Kidney (tissue), 14 donors: ENCODE measurements around the gene CACTIN. TPM values are rescaled to one million over a fixed set of nuclear protein-coding genes. Genes with fewer than 3 reads are reported as not detected.

Experiments
- DNase-seq, 5 donors: peaks; one replicate each; pipeline ENCODE4 v3.0.0-alpha.2; 2013 to 2020
- FAIRE-seq: peaks from 2 replicates; lab custom pipeline; 2012; peaks lifted over from hg19 to GRCh38; lab: Jason Lieb, UNC
- H3K27ac ChIP-seq, 2 donors: one replicate each; pipeline ENCODE4 v1.7.0; 2013; ENCODE audit warnings: low read depth in 2 of 2, low read length in 2 of 2, inconsistent platforms in 1 of 2
- H3K27me3 ChIP-seq: one replicate; pipeline ENCODE4 v1.7.1; 2013; ENCODE audit warnings: low read length, inconsistent platforms; ENCODE audit not compliant: control insufficient read depth, insufficient read depth
- H3K36me3 ChIP-seq, 3 donors: one replicate each; pipeline versions ENCODE4 v1.7.0 to v1.7.1; 2013; ENCODE audit warnings: low read length in 3 of 3, control low read depth in 1 of 3, inconsistent platforms in 1 of 3; ENCODE audit not compliant: insufficient read depth in 3 of 3, control insufficient read depth in 2 of 3
- H3K4me1 ChIP-seq, 3 donors: one replicate each; pipeline versions ENCODE4 v1.7.0 to v1.7.1; 2013; ENCODE audit warnings: low read length in 3 of 3, inconsistent platforms in 1 of 3, low read depth in 1 of 3; ENCODE audit not compliant: control insufficient read depth in 2 of 3, insufficient read depth in 2 of 3
- H3K4me3 ChIP-seq, 3 donors: one replicate each; pipeline versions ENCODE4 v1.7.0 to v1.8.1; 2013; ENCODE audit warnings: low read length in 3 of 3, control low read depth in 1 of 3, inconsistent platforms in 1 of 3
- H3K9ac ChIP-seq, 3 donors: one replicate each; pipeline versions ENCODE4 v1.7.0 to v1.7.1; 2013; ENCODE audit warnings: low read length in 3 of 3, control low read depth in 1 of 3, inconsistent platforms in 1 of 3
- H3K9me3 ChIP-seq, 3 donors: one replicate each; pipeline versions ENCODE4 v1.7.0 to v1.7.1; 2013; ENCODE audit warnings: low read length in 3 of 3, control low read depth in 1 of 3, inconsistent platforms in 1 of 3; ENCODE audit not compliant: control insufficient read depth in 2 of 3, insufficient read depth in 1 of 3
- intact Hi-C: fragments of 100-400 bp; cut with DNase I; formaldehyde crosslinking; loops from one replicate; pipeline ENCODE4 v1.11.1; 2022
- polyA plus RNA-seq: library from polyadenylated mRNA; stranded (reverse); fragments of 350-450 nt; fragmentation: Illumina TruSeq; extraction: RNeasy Lipid Tissue Mini Kit (QIAGEN cat#74804); gene quantifications from one replicate; pipeline ENCODE4 v1.2.3, GENCODE V29; 2014; ENCODE audit warnings: low read depth, low replicate concordance; ENCODE audit not compliant: insufficient read depth
- total RNA-seq: library from RNA; stranded (reverse); fragmentation: NEBNext Ultra II Directional; extraction: Animal tissue kit (Norgen Biotek cat#: 25700); gene quantifications from one replicate; pipeline ENCODE4 v1.2.1, GENCODE V29; 2021
- TF ChIP-seq, protein P1 (sequence below): IDR thresholded peaks from 3 replicates; pipeline ENCODE4 v1.5.1; 2012; ENCODE audit warnings: mild to moderate bottlenecking, moderate library complexity, borderline replicate concordance; ENCODE audit not compliant: insufficient read depth; ENCODE audit errors: extremely low read depth
- donor health status: control.
- donor health status: control.
- donor health status: control.
- donor health status: control.
- donor health status: control.
- donor health status: DM: yes; HTN: yes; CAD: no.
- donor health status: Normal renal cell carcinoma (clear cell type).

Gene CACTIN
- total and polyA plus RNA-seq, 2 donors from 2014 or later, result 11.6 to 23.9 TPM

DNA sequence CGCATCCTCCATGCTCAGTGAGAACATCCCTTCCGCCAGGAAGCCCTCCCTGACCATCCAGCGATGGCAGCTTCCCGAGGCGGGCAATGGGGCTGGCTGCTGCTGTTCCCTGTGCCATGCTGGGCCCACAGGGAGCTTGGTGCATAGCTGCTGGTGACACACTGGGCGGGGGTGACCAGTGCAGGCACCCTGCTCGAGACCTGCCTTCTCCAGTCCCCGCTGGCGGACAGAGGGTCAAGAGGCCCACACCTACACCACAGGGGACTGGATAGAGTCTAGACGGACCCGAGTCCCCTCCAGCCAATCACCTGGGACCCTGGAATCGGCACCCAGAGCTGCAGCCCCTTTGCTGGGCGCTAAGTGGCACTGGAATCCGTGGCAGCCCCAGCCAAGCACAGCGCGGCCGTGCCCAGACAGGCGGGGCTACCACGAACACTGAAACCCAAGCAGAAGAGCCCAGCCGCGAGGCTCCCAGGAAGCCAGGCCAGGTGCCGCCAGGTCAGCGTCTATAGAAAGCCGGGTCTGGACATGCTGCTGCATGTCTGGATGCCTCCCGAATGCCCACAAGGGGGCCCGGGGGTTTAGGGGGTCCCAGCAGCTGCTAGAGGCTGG, 11.0 kb downstream of the CACTIN start:
- peaks cover 0 to 2% (median 0%) of the 10 kb centered on the region in 3 donors for H3K36me3 ChIP-seq
- intact Hi-C loops, result no loop called here
- FAIRE-seq (no peak), DNase-seq (no peak)
- TF ChIP-seq, protein P1, sequence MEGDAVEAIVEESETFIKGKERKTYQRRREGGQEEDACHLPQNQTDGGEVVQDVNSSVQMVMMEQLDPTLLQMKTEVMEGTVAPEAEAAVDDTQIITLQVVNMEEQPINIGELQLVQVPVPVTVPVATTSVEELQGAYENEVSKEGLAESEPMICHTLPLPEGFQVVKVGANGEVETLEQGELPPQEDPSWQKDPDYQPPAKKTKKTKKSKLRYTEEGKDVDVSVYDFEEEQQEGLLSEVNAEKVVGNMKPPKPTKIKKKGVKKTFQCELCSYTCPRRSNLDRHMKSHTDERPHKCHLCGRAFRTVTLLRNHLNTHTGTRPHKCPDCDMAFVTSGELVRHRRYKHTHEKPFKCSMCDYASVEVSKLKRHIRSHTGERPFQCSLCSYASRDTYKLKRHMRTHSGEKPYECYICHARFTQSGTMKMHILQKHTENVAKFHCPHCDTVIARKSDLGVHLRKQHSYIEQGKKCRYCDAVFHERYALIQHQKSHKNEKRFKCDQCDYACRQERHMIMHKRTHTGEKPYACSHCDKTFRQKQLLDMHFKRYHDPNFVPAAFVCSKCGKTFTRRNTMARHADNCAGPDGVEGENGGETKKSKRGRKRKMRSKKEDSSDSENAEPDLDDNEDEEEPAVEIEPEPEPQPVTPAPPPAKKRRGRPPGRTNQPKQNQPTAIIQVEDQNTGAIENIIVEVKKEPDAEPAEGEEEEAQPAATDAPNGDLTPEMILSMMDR, result no peak
- H3K9ac ChIP-seq, result no peak overlapping the region
- H3K4me1 ChIP-seq, result peaks cover 0 to 3% (median 0%) of the 10 kb centered on the region in 3 donors
- no peaks in the 10 kb centered on the region for H3K9me3 ChIP-seq
- no peak overlapping the region for H3K4me3 ChIP-seq
- no peak overlapping the region for H3K27ac ChIP-seq
- no peaks in the 10 kb centered on the region for H3K27me3 ChIP-seq

DNA sequence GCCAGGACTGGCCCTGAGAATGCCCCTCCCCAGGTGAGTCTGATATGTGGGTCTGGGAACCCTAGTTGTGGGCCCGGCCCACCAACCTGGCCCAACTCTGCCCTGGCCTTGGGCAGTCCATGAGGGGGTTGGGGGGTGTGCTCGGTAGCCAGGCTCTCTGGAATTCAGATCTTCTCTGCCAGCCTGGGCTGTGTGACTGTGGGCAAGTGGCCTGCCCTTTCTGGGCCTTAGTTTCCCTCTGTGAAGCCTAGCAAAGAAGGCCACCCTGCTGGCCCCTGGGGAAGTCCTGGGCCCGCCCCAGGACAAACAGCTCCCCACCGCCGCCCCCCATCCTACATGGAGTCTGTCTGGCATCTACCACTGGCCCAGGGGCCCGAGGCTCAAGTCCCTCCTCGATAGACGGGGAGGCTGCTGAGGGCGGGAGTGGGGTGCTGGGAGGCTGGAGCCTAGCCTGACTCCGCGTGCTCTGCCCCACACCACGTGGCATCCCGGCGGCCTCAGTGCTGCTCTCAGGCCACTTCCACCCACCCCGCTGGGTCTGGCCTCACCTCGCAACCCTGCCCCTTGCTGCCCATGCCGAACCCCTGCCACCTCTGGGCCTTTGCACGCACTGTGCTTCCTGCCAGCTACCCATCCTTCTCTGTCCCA, 11.6 kb downstream of the CACTIN start:
- H3K36me3 ChIP-seq, result peaks cover 0 to 2% (median 0%) of the 10 kb centered on the region in 3 donors
- intact Hi-C loops, result no loop called here
- TF ChIP-seq, protein P1, result no peak

DNA sequence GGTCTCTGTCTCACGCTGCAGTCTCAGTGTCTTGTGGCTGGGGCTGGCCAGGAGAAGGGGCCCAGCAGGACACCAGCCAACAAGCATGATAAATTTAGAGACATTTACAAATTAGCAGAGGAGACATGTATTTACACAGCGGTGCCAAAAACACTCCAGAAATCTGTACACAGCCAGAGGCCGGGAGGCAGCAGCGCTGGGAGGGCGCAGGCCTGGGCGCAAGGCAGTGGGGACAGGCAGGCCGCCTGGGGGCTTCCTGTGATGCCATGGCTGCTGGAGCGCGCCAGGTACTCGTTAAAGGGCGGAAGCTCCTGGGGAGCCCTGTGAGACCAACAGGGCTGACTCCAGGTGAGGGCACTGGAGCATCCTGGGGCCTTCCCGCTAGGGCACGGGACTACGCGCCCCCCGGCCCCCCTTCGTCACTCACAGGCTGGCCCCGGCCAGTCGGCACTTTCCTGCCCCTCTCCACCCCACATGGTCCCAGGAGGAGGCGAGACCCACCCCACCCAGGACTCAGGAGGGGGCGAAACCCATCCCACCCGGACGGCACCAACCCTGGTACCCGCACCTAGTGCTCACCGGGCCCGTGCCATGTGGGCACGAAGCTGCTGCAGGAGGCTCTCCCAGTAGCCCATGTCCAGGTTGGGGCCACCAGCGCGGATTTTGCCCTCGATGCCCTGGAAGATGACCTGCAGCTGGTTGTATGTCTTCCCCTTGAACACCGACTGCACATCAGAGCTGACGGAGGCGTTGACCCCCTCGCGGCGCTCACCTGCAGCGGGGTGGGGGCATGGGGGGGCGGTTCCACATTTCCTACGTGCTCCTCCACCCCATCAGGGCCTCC, 12.6 kb downstream of the CACTIN start:
- Histone ChIP-seq H3K4me1 (peaks cover 0 to 11% (median 0%) of the 10 kb centered on the region in 3 donors), H3K9me3 (no peaks in the 10 kb centered on the region), H3K27me3 (no peaks in the 10 kb centered on the region), H3K27ac (no peak overlapping the region), H3K4me3 (no peak overlapping the region), H3K36me3 (peaks cover 0 to 2% (median 0%) of the 10 kb centered on the region in 3 donors), H3K9ac (no peak overlapping the region)
- FAIRE-seq (no peak), DNase-seq (peak in 4 of 5 donors; percentile 37 to 69 (median 52))
- intact Hi-C loops, result no loop called here
- TF ChIP-seq, protein P1, result no peak

More for the DNA sequence above, 11.6 kb downstream of the CACTIN start:
- Histone ChIP-seq H3K4me3 (no peak overlapping the region), H3K27me3 (no peaks in the 10 kb centered on the region), H3K4me1 (peaks cover 0 to 6% (median 0%) of the 10 kb centered on the region in 3 donors), H3K27ac (no peak overlapping the region), H3K9ac (no peak overlapping the region), H3K9me3 (no peaks in the 10 kb centered on the region)
- FAIRE-seq (no peak), DNase-seq (peak in 1 of 5 donors; percentile 75)
